ENCODE results near the gene CCNYL1. TPM values are rescaled to one million over a fixed set of nuclear protein-coding genes. Genes with fewer than 3 reads are reported as not detected.

CCNYL1 gene
- total RNA-seq, 2 experiments from 2014 or later: 4.2 to 24.2 TPM

DNA sequence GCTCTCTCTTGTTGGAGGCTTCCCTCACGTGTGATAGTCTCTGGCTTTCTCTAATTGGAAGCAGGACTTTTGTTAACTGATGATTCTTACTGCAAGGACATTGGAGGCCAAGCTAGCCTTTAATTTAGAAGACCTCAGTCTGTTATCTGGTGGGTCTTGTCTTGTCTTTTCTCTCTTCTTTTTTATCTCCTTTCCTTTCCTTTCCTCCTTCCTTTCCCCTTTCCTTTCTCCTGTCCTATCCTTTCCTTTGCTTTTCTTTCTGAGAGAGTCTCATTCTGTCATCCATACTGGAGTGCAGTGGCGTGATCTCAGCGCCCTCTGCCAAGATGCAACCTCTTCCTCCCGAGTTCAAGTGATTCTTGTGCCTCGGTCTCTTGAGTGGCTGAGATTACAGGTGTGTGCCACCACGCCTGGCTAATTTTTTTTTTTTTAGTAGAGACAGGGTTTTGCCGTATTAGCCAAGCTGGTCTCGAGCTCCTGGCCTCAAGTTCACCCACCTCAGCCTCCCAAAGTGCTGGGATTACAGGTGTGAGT is 18.1 kb downstream of the CCNYL1 start:
- H3K4me2 ChIP-seq (ENCODE audit: low read length): no peak overlapping the region
- H3K27ac ChIP-seq (ENCODE audit: low read depth, low read length, poor library complexity, severe bottlenecking): no peak overlapping the region
- H3K4me1 ChIP-seq (ENCODE audit: insufficient read depth, low read length, poor library complexity, severe bottlenecking): peaks cover 22% of the 10 kb centered on the region
- no peaks in the 10 kb centered on the region for H4K20me1 ChIP-seq (ENCODE audit: insufficient read depth, low read length)
- intact Hi-C loops (cut with micrococcal nuclease; ENCODE audit: unreplicated experiment): no loop called here
- no peaks in the 10 kb centered on the region for H3K9me2 ChIP-seq (ENCODE audit: insufficient read depth, low read length)
- H3K9me3 ChIP-seq (ENCODE audit: low read length): no peaks in the 10 kb centered on the region
- ChIA-PET POLR2A (interaction anchor here (0.6 kb wide), 2 partner anchors 22 to 81 kb away, joined by 3 to 4 read pairs; no protein-coding TSS in a partner anchor), CTCF (ENCODE audit: unreplicated experiment) (no interaction called here)
- peaks cover 27% of the 10 kb centered on the region for H3K36me3 ChIP-seq (ENCODE audit: insufficient read depth, low read length)
- no peak overlapping the region for H2AFZ ChIP-seq (ENCODE audit: low read length)
- H3K79me2 ChIP-seq (ENCODE audit: insufficient read depth, low read depth, low read length): peaks cover 4% of the 10 kb centered on the region; the same call in 1 of the 2 replicates
- no TSS peak for BruUV-seq (replicated peaks)
- no peak overlapping the region for H3K4me3 ChIP-seq (ENCODE audit: low read depth, low read length, poor library complexity, severe bottlenecking)
- no peak for DNase-seq (ENCODE audit: low spot score)
- no peak for TF ChIP-seq EZH2phosphoT487 (IDR thresholded peaks at IDR 0.05; ENCODE audit: borderline replicate concordance, low read depth, low read length)
- TF ChIP-seq, protein P1, sequence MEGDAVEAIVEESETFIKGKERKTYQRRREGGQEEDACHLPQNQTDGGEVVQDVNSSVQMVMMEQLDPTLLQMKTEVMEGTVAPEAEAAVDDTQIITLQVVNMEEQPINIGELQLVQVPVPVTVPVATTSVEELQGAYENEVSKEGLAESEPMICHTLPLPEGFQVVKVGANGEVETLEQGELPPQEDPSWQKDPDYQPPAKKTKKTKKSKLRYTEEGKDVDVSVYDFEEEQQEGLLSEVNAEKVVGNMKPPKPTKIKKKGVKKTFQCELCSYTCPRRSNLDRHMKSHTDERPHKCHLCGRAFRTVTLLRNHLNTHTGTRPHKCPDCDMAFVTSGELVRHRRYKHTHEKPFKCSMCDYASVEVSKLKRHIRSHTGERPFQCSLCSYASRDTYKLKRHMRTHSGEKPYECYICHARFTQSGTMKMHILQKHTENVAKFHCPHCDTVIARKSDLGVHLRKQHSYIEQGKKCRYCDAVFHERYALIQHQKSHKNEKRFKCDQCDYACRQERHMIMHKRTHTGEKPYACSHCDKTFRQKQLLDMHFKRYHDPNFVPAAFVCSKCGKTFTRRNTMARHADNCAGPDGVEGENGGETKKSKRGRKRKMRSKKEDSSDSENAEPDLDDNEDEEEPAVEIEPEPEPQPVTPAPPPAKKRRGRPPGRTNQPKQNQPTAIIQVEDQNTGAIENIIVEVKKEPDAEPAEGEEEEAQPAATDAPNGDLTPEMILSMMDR (conservative IDR thresholded peaks at IDR 0.05; ENCODE audit: low read length): no peak

DNA sequence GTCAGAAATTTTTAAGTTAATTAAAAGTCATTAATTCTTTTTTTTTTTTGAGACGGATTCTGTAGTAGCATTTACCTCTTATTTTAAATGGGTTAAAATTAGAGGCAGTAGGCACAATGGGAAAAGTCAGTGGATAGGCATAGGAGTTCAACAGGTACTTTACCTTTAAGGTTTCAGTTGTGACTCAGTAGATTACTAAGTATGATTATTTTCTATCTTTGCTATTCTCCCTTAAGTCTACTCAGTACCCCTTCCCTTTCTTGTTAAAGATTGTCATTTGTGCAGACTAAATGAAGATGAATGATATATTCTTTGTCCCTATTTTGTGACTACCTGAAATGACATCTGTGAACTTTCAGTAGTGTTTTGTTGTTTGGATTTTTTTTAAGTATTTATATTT is 19.7 kb downstream of the CCNYL1 start:
- TF ChIP-seq, protein P1 (conservative IDR thresholded peaks at IDR 0.05; ENCODE audit: low read length): no peak
- no peak for TF ChIP-seq EZH2phosphoT487 (IDR thresholded peaks at IDR 0.05; ENCODE audit: borderline replicate concordance, low read depth, low read length)
- peaks cover 15% of the 10 kb centered on the region for H3K4me1 ChIP-seq (ENCODE audit: insufficient read depth, low read length, poor library complexity, severe bottlenecking)
- H3K79me2 ChIP-seq (ENCODE audit: insufficient read depth, low read depth, low read length): peaks cover 4% of the 10 kb centered on the region; the same call in 1 of the 2 replicates
- peaks cover 36% of the 10 kb centered on the region for H3K36me3 ChIP-seq (ENCODE audit: insufficient read depth, low read length)
- H3K9me3 ChIP-seq (ENCODE audit: low read length): no peaks in the 10 kb centered on the region
- CTCF ChIA-PET (ENCODE audit: unreplicated experiment): no interaction called here
- no peaks in the 10 kb centered on the region for H4K20me1 ChIP-seq (ENCODE audit: insufficient read depth, low read length)
- H3K9me2 ChIP-seq (ENCODE audit: insufficient read depth, low read length): no peaks in the 10 kb centered on the region
- BruUV-seq (replicated peaks): no TSS peak
- no peak overlapping the region for H3K27ac ChIP-seq (ENCODE audit: low read depth, low read length, poor library complexity, severe bottlenecking)
- H2AFZ ChIP-seq (ENCODE audit: low read length): no peak overlapping the region
- no peak for DNase-seq (ENCODE audit: low spot score)
- H3K4me2 ChIP-seq (ENCODE audit: low read length): no peak overlapping the region
- POLR2A ChIA-PET: interaction anchor here (0.6 to 0.7 kb wide), 2 partner anchors 14 to 191 kb away, joined by 4 to 6 read pairs; no protein-coding TSS in a partner anchor
- intact Hi-C loops (cut with micrococcal nuclease; ENCODE audit: unreplicated experiment): loop anchor here (5.0 kb wide), 1 partner anchor 104 kb away; the partner anchor contains the start of gene METTL21A
- H3K4me3 ChIP-seq (ENCODE audit: low read depth, low read length, poor library complexity, severe bottlenecking): no peak overlapping the region

DNA sequence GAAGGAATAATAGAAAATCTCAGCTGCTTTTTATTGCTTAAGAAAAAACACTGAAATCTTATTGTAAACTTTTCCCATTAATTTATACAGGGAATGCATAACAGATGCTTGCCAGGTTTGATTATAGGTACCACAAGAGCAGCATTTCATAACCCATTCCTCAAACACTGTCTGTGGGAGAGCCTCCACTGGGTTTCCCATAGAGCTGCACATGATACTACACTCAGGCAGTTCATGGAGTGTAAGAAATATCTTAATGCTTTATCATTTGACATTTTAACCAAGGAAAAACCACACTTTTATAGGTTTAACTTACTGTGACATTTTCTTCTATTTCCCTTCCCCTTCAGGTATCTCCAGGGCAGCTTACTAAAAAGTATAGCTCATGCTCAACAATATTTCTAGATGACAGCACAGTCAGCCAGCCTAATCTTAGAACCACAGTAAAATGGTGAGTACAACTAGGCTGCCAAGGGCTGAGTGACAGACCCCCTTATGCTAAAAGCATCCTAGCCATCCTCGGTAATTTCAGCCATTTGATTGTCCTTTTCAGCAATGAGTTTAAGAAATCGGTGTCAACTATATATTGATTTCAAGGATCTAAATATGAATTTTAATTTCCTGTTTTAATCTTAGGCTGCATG is 22.3 kb downstream of the CCNYL1 start:
- no peak for TF ChIP-seq EZH2phosphoT487 (IDR thresholded peaks at IDR 0.05; ENCODE audit: borderline replicate concordance, low read depth, low read length)
- TF ChIP-seq, protein P1 (conservative IDR thresholded peaks at IDR 0.05; ENCODE audit: low read length): no peak
- Histone ChIP-seq H3K79me2 (ENCODE audit: insufficient read depth, low read depth, low read length) (no peaks in the 10 kb centered on the region), H3K27ac (ENCODE audit: low read depth, low read length, poor library complexity, severe bottlenecking) (no peak overlapping the region), H2AFZ (ENCODE audit: low read length) (no peak overlapping the region), H3K9me2 (ENCODE audit: insufficient read depth, low read length) (no peaks in the 10 kb centered on the region), H3K4me1 (ENCODE audit: insufficient read depth, low read length, poor library complexity, severe bottlenecking) (no peaks in the 10 kb centered on the region), H3K4me3 (ENCODE audit: low read depth, low read length, poor library complexity, severe bottlenecking) (no peak overlapping the region), H3K9me3 (ENCODE audit: low read length) (no peaks in the 10 kb centered on the region), H4K20me1 (ENCODE audit: insufficient read depth, low read length) (no peaks in the 10 kb centered on the region), H3K36me3 (ENCODE audit: insufficient read depth, low read length) (peaks cover 30% of the 10 kb centered on the region), H3K4me2 (ENCODE audit: low read length) (no peak overlapping the region)
- ChIA-PET CTCF (ENCODE audit: unreplicated experiment) (interaction anchor here (1.2 kb wide), 2 partner anchors 8 to 307 kb away, joined by 3 to 6 read pairs; no protein-coding TSS in a partner anchor), POLR2A (interaction anchor here (0.6 to 1.0 kb wide), 3 partner anchors 15 to 23 kb away, joined by 3 to 4 read pairs (median 4); partner anchors contain the start of gene CCNYL1)
- no TSS peak for BruUV-seq (replicated peaks)
- no peak for DNase-seq (ENCODE audit: low spot score)
- intact Hi-C loops (cut with micrococcal nuclease; ENCODE audit: unreplicated experiment): loop anchor here (5.0 kb wide), 1 partner anchor 106 kb away; the partner anchor contains the start of gene METTL21A
